Right lobe of liver (tissue), 6 donors: ENCODE measurements around the gene MRTO4. TPM values are rescaled to one million over a fixed set of nuclear protein-coding genes. Genes with fewer than 3 reads are reported as not detected.
"Not testable (repeated sequence)": the region's sequence is repeated elsewhere in the genome, so short reads cannot be mapped to it uniquely, and the experiment has no call there.

Experiments
- ATAC-seq, 4 donors: fragments of 200-7000 bp; cut with Tn5 transposase; one replicate each; pipeline ENCODE4 v1.9.1; 2020; ENCODE audit warnings: mild to moderate bottlenecking in 4 of 4, moderate library complexity in 4 of 4
- DNase-seq, 3 donors: peaks; one replicate each; pipeline ENCODE4 v3.0.0-alpha.2; 2020
- H3K27ac ChIP-seq, 3 donors: fragments of 200-600 bp; one replicate each; pipeline ENCODE4 v1.8.0; 2022
- H3K27me3 ChIP-seq, 2 donors: fragments of 200-600 bp; one replicate each; pipeline ENCODE4 v1.8.0; 2022
- H3K36me3 ChIP-seq, 4 donors: fragments of 200-600 bp; sonication (generic) in 1 of 4; one replicate each; pipeline versions ENCODE4 v1.5.1 to v1.8.0; 2017 to 2022; ENCODE audit warnings: control low read depth in 1 of 4
- H3K4me1 ChIP-seq, 4 donors: fragments of 200-600 bp; sonication (generic) in 1 of 4; one replicate each; pipeline versions ENCODE4 v1.5.1 to v1.8.0; 2017 to 2022; ENCODE audit warnings: control low read depth in 1 of 4
- H3K4me3 ChIP-seq, 3 donors: fragments of 200-600 bp; one replicate each; pipeline ENCODE4 v1.8.0; 2022
- H3K9me3 ChIP-seq, 4 donors: fragments of 200-600 bp; sonication (generic) in 1 of 4; one replicate each; pipeline versions ENCODE4 v1.5.1 to v1.8.0; 2017 to 2022; ENCODE audit warnings: control low read depth in 1 of 4
- POLR2A ChIP-seq: fragments of 450-650 bp; IDR thresholded peaks from one replicate; pipeline ENCODE4 v1.6.1; 2017; ENCODE audit warnings: antibody characterized with exemption, mild to moderate bottlenecking
- WGBS: methylation state at CpG from one replicate; pipeline ENCODE4 v1.1.6; 2018; ENCODE audit warnings: low coverage, low lambda C conversion rate; ENCODE audit not compliant: insufficient coverage; ENCODE audit errors: missing lambda C conversion rate; 5-methylcytosine and 5-hydroxymethylcytosine counted together
- intact Hi-C, 2 donors: fragments of 100-400 bp; cut with DNase I; formaldehyde crosslinking; loops; one replicate each; pipeline versions ENCODE4 v1.11.2 to v1.14.1; 2022
- total RNA-seq, 6 experiments: library from RNA; depleted of rRNA in 2 of 6; stranded (reverse); fragments of >200 nt in 2 of 6; fragmentation: NEBNext Ultra II Directional in 3 of 6; extraction: Animal tissue kit (Norgen Biotek cat#: 25700) in 3 of 6; gene quantifications; one replicate each; pipeline versions ENCODE4 v1.1.0 to v1.2.4, GENCODE V29; 2016 to 2023
- TF ChIP-seq, protein P1 (sequence below), 4 donors: fragments of 200-600 bp in 3 of 4; fragments of 450-650 bp in 1 of 4; IDR thresholded peaks; one replicate each; pipeline versions ENCODE4 v1.5.1 to v1.8.0; 2016 to 2022; ENCODE audit warnings: antibody characterized with exemption in 4 of 4, mild to moderate bottlenecking in 2 of 4
- donor health status: DM: no; HTN: yes; CAD: no.
- donor health status: DM: no; HTN: no; CAD: no.
- donor health status: DM: no; HTN: no; CAD: no.
- donor health status: DM: no; HTN: yes; CAD: no.
- donor health status: DM: no; HTN: yes; CAD: no.

Gene MRTO4
- total RNA-seq, 6 experiments from 2014 or later = 7.0 to 17.3 (median 8.2) TPM

DNA sequence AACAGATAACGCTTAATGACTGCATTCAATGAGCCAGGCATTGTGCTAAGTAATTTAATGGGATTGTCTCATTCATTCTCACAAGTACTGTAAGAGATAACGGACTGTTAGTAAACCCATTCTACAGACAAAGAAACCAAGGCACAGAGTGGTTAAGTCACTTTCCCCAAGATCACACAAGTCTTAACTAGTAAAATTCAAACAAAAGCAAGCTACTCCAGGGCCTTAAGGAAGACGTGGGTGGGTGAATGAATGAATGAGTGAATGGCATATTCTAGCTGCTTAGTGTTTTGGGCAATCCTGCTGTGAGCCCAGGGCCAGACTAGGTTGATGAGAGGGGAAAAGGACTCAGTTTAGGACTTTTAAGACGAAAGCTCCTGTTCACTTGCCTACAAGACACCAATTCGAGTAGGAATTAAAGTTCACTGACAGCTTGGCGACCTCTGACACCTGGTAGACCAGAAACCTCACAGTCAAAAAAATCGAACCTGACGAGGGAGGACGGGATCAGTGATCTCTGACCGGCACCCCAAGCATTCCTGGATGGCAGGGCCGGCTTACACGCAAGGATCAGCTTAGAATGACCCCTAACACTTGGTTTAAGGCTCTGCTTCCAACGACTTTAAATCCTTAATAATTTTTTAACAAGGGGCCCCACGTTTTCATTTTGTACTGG lies 838 bp upstream of the MRTO4 start:
- Histone ChIP-seq H3K36me3 (no peaks in the 10 kb centered on the region), H3K4me1 (peaks cover 0 to 18% (median 6%) of the 10 kb centered on the region in 4 donors), H3K9me3 (no peaks in the 10 kb centered on the region), H3K27ac (peak overlapping the region; percentile 93 to 98 (median 94)), H3K4me3 (peak overlapping the region; percentile 73 to 82 (median 81)), H3K27me3 (no peaks in the 10 kb centered on the region)
- DNase-seq = no peak
- WGBS = 11% methylated on average over 10 of the region's 14 CpGs
- peak; percentile 8 to 19 (median 14) for ATAC-seq
- no peak for TF ChIP-seq POLR2A
- TF ChIP-seq, protein P1, sequence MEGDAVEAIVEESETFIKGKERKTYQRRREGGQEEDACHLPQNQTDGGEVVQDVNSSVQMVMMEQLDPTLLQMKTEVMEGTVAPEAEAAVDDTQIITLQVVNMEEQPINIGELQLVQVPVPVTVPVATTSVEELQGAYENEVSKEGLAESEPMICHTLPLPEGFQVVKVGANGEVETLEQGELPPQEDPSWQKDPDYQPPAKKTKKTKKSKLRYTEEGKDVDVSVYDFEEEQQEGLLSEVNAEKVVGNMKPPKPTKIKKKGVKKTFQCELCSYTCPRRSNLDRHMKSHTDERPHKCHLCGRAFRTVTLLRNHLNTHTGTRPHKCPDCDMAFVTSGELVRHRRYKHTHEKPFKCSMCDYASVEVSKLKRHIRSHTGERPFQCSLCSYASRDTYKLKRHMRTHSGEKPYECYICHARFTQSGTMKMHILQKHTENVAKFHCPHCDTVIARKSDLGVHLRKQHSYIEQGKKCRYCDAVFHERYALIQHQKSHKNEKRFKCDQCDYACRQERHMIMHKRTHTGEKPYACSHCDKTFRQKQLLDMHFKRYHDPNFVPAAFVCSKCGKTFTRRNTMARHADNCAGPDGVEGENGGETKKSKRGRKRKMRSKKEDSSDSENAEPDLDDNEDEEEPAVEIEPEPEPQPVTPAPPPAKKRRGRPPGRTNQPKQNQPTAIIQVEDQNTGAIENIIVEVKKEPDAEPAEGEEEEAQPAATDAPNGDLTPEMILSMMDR (IDR thresholded peaks at IDR 0.05) = no peak
- intact Hi-C loops = no loop called here

DNA sequence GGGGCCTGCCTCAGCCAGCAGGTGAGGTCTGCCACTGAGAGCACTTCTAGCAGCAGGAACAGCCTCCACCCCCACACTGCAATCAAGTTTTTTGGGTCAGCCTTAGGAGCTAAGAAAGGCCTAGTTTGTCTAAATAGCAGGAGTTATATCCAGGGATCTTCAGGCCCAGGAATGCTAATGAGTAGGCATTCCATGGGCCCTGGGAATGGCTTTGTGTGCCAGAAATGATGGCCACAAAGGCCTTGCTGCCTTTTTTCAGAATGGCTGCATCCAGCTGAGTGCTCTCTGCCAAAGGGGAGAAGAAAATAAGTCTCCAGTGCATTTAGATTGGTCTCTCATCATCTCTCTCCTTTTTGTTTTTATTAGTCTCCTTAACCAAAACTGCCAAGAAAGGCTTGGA lies 2.8 kb downstream of the MRTO4 start:
- H3K4me3 ChIP-seq = no peak overlapping the region
- DNase-seq = no peak
- TF ChIP-seq, protein P1 (IDR thresholded peaks at IDR 0.05) = no peak
- no peak for TF ChIP-seq POLR2A
- peaks cover 0 to 25% (median 14%) of the 10 kb centered on the region in 4 donors for H3K36me3 ChIP-seq
- no peaks in the 10 kb centered on the region for H3K27me3 ChIP-seq
- no peak overlapping the region for H3K27ac ChIP-seq
- H3K9me3 ChIP-seq = no peaks in the 10 kb centered on the region
- intact Hi-C loops = no loop called here
- no peak for ATAC-seq
- H3K4me1 ChIP-seq = peaks cover 0 to 18% (median 6%) of the 10 kb centered on the region in 4 donors

DNA sequence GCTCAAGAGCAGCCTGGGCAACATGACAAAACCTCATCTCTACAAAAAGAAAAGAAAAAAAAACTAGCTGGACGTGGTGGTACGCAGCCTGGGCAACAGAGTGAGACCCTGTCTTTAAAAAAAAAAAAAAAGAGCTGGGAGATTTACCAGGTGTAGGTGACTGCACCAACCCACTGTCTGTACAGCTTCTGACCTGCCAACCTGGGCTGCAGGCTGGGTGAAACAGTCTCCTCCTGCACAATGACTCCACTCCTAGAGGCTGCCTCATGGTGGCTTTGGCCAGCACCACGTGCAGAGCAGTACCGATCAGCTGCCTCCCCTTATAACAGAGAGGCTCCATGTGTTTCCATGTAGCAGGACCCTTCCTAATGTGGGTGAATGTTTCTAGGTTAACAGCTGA lies 3.7 kb downstream of the MRTO4 start:
- Histone ChIP-seq H3K4me1 (peaks cover 0 to 18% (median 6%) of the 10 kb centered on the region in 4 donors), H3K27ac (no peak overlapping the region), H3K27me3 (no peaks in the 10 kb centered on the region), H3K36me3 (peaks cover 0 to 33% (median 19%) of the 10 kb centered on the region in 4 donors), H3K4me3 (no peak overlapping the region), H3K9me3 (no peaks in the 10 kb centered on the region)
- 100% methylated on average over 2 of the region's 4 CpGs for WGBS
- ATAC-seq (no peak), DNase-seq (no peak)
- TF ChIP-seq, protein P1 (IDR thresholded peaks at IDR 0.05) = no peak
- no peak for TF ChIP-seq POLR2A
- intact Hi-C loops = no loop called here

DNA sequence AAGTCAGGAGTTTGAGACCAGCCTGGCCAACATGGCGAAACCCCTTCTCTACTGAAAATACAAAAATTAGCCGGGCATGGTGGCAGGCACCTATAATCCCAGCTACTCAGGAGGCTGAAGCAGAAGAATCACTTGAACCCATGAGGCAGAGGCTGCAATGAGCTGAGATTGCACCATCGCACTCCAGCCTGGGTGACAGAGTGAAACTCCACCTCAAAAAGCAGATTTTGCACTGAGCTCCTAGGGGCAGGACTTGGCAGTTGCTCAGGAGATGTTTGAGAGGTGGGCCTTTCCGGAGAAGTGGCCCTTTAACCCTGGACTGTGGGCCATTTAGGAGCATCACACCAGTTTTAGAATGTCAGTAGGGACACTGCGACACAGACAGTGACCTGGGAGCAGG lies 4.7 kb downstream of the MRTO4 start:
- H3K27ac ChIP-seq, ATAC-seq, DNase-seq, H3K27me3 ChIP-seq, intact Hi-C loops, H3K4me3 ChIP-seq, H3K9me3 ChIP-seq: not testable (repeated sequence)
- peaks cover 0 to 12% (median 5%) of the 10 kb centered on the region in 4 donors for H3K4me1 ChIP-seq
- no CpG with 5 or more reads among the region's 5 CpGs for WGBS
- peaks cover 0 to 42% (median 20%) of the 10 kb centered on the region in 4 donors for H3K36me3 ChIP-seq

DNA sequence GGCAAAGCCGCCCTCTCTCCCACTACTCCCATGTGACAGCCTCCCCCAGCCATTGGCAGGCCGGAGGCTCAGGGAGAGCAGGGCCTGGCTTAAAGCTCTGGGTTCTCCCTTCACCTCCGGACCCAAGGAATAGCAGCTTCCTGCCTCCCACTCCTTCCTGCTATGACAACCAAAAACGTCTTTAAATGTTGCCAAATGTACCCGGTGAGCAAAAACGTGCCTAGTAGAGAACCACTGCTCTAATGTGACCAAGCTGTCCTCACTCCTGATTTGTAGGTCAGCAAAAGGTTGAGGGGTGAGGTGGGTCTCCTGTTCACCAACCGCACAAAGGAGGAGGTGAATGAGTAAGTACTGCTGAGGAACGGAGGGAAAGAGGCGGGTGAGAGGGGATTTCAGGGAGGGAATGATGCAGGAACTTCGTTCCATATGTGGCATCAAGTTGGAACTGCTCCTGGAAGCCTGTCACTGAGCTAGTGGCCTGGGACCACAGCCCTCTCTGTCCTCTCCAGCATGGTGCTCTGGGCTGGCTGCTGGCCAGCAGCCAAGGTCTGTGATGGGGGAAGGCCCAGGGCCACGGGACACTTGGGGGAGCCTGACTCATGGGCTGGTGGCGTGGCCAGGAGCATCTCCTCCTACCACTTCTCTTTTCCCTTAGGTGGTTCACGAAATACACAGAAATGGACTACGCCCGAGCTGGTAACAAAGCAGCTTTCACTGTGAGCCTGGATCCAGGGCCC lies 5.7 kb downstream of the MRTO4 start:
- ATAC-seq (peak in 2 of 4 donors; percentile 4 to 16), DNase-seq (peak in 1 of 3 donors; percentile 34)
- no peak for TF ChIP-seq POLR2A
- TF ChIP-seq, protein P1 (IDR thresholded peaks at IDR 0.05) = no peak
- peaks cover 0 to 10% (median 5%) of the 10 kb centered on the region in 4 donors for H3K4me1 ChIP-seq
- H3K9me3 ChIP-seq = no peaks in the 10 kb centered on the region
- 55% methylated on average over 9 of the region's 15 CpGs for WGBS
- H3K4me3 ChIP-seq = no peak overlapping the region
- no peak overlapping the region for H3K27ac ChIP-seq
- H3K36me3 ChIP-seq = peaks cover 0 to 51% (median 22%) of the 10 kb centered on the region in 4 donors
- intact Hi-C loops = no loop called here
- no peaks in the 10 kb centered on the region for H3K27me3 ChIP-seq
